Neural cell (in vitro differentiated cells): Measurements from ENCODE around the gene PKP3.

ENCODE experiments used
- CTCF ChIP-seq: fragments of 450-650 bp; IDR thresholded peaks from 2 replicates; pipeline ENCODE4 v1.5.1; 2014; ENCODE audit warnings: antibody characterized with exemption, mild to moderate bottlenecking, moderate library complexity; ENCODE audit not compliant: poor library complexity, severe bottlenecking
- EP300 ChIP-seq: fragments of 450-650 bp; conservative IDR thresholded peaks from 2 replicates; pipeline ENCODE4 v1.6.1; 2014; ENCODE audit warnings: antibody characterized with exemption, mild to moderate bottlenecking, moderate library complexity; ENCODE audit not compliant: poor library complexity, severe bottlenecking
- EZH2 ChIP-seq: fragments of 200-600, 300-800 bp; shearing (Covaris generic), sonication (generic); IDR thresholded peaks from 2 replicates; pipeline ENCODE4 v1.6.1; 2014; ENCODE audit warnings: antibody characterized with exemption, low read length, borderline replicate concordance, mild to moderate bottlenecking; ENCODE audit not compliant: insufficient read depth, poor library complexity, severe bottlenecking
- POLR2AphosphoS5 ChIP-seq: IDR thresholded peaks from 2 replicates; pipeline ENCODE4 v1.6.1; 2012
- RAD21 ChIP-seq: fragments of 450-650 bp; conservative IDR thresholded peaks from 2 replicates; pipeline ENCODE4 v1.6.1; 2014; ENCODE audit warnings: antibody characterized with exemption, mild to moderate bottlenecking, moderate library complexity
- SMC3 ChIP-seq: fragments of 450-650 bp; conservative IDR thresholded peaks from 2 replicates; pipeline ENCODE4 v1.6.1; 2014; ENCODE audit warnings: antibody characterized with exemption, mild to moderate bottlenecking, moderate library complexity; ENCODE audit not compliant: poor library complexity
- TAF1 ChIP-seq: IDR thresholded peaks from 2 replicates; pipeline ENCODE4 v1.6.1; 2012; ENCODE audit warnings: low read depth

GRCh38 chr11:409600-410483 lies 15.8 kb downstream of the PKP3 start:
- TF ChIP-seq EZH2 (no peak), CTCF (no peak), RAD21 (no peak), TAF1 (no peak), EP300 (no peak), SMC3 (no peak), POLR2AphosphoS5 (no peak)
